Ishikawa (cell line): ENCODE results near the gene YPEL3.
A peak's percentile ranks its signal among the peaks of the same experiment; 100 is the strongest.

Source experiments
- CEBPB ChIP-seq: IDR thresholded peaks from 2 replicates; pipeline ENCODE4 v1.6.1; 2012
- CREB1 ChIP-seq: IDR thresholded peaks from 2 replicates; pipeline ENCODE4 v1.6.1; 2012; ENCODE audit warnings: low read depth
- EGR1 ChIP-seq: IDR thresholded peaks from 2 replicates; pipeline ENCODE4 v1.6.1; 2012
- EP300 ChIP-seq: IDR thresholded peaks from 2 replicates; pipeline ENCODE4 v1.6.1; 2012; ENCODE audit warnings: borderline replicate concordance
- FOXM1 ChIP-seq: IDR thresholded peaks from 2 replicates; pipeline ENCODE4 v1.6.1; 2012; ENCODE audit warnings: low read depth, borderline replicate concordance
- MAX ChIP-seq: IDR thresholded peaks from 2 replicates; pipeline ENCODE4 v1.6.1; 2012
- NFIC ChIP-seq: IDR thresholded peaks from 2 replicates; pipeline ENCODE4 v1.6.1; 2012
- RAD21 ChIP-seq: IDR thresholded peaks from 2 replicates; pipeline ENCODE4 v1.6.1; 2012; ENCODE audit warnings: low read depth
- REST ChIP-seq: IDR thresholded peaks from 2 replicates; pipeline ENCODE4 v1.6.1; 2012; ENCODE audit warnings: low read depth, mild to moderate bottlenecking
- TAF1 ChIP-seq: IDR thresholded peaks from 2 replicates; pipeline ENCODE4 v1.6.1; 2012; ENCODE audit warnings: low read depth, mild to moderate bottlenecking
- TCF12 ChIP-seq: IDR thresholded peaks from 2 replicates; pipeline ENCODE4 v1.6.1; 2012; ENCODE audit warnings: low read depth
- TEAD4 ChIP-seq: IDR thresholded peaks from 2 replicates; pipeline ENCODE4 v1.6.1; 2012
- YY1 ChIP-seq: IDR thresholded peaks from 2 replicates; pipeline ENCODE4 v1.6.1; 2012; ENCODE audit warnings: low read depth
- ZBTB7A ChIP-seq: IDR thresholded peaks from 2 replicates; pipeline ENCODE4 v1.6.1; 2012; ENCODE audit warnings: low read depth
- TF ChIP-seq, protein P1 (sequence below): IDR thresholded peaks from 2 replicates; pipeline ENCODE4 v1.6.1; 2012

YPEL3 gene

DNA sequence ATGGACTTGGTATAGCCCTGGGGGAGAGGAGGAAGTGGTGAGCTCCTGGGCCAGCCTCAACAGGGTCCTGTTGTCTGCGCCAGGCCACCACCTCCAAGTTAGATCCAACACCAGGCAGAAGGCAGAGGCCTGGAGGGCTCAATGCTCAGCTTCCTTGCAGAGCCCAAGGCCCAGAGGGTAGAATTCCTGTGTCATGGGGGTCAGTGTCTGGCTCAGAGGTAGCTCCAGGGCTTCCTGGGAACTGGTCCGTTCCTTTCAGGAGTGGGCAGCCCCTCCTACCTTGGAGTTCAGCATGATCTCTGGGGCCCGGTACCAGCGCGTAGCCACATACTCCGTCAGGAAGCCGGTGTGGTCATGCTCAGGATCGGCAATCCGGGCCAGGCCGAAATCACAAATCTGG lies 21.8 kb upstream of the YPEL3 start:
- TF ChIP-seq EGR1, result no peak
- no peak for TF ChIP-seq MAX
- TF ChIP-seq EP300, result no peak
- TF ChIP-seq ZBTB7A, result no peak
- TF ChIP-seq TCF12, result no peak
- no peak for TF ChIP-seq TEAD4
- no peak for TF ChIP-seq CREB1
- TF ChIP-seq NFIC, result no peak
- TF ChIP-seq FOXM1, result no peak
- no peak for TF ChIP-seq TAF1
- TF ChIP-seq, protein P1, sequence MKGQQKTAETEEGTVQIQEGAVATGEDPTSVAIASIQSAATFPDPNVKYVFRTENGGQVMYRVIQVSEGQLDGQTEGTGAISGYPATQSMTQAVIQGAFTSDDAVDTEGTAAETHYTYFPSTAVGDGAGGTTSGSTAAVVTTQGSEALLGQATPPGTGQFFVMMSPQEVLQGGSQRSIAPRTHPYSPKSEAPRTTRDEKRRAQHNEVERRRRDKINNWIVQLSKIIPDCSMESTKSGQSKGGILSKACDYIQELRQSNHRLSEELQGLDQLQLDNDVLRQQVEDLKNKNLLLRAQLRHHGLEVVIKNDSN, result no peak
- TF ChIP-seq RAD21, result no peak
- TF ChIP-seq REST, result no peak

GRCh38 chr16:30116291-30117207 lies 20.5 kb upstream of the YPEL3 start:
- TF ChIP-seq FOXM1 (no peak), ZBTB7A (no peak), EP300 (no peak), TAF1 (no peak), EGR1 (no peak), MAX (no peak), REST (no peak), NFIC (no peak), CREB1 (no peak), CEBPB (no peak), RAD21 (no peak), YY1 (no peak), TEAD4 (no peak), TCF12 (no peak)
- TF ChIP-seq, protein P1, result no peak

GRCh38 chr16:30115238-30115637 lies 19.2 kb upstream of the YPEL3 start:
- TF ChIP-seq TEAD4, result no peak
- 0 out of 2 replicates have a peak, but pooled peaks have one; percentile 36 for TF ChIP-seq MAX
- TF ChIP-seq YY1, result no peak
- no peak for TF ChIP-seq NFIC
- TF ChIP-seq EP300, result no peak
- TF ChIP-seq TAF1, result no peak
- TF ChIP-seq CREB1, result no peak
- TF ChIP-seq ZBTB7A, result no peak
- peak; percentile 76 for TF ChIP-seq TCF12
- no peak for TF ChIP-seq FOXM1
- TF ChIP-seq RAD21, result no peak
- TF ChIP-seq, protein P1, result no peak
- TF ChIP-seq REST, result no peak
- TF ChIP-seq EGR1, result peak; percentile 29; the same call in 1 of the 2 replicates
- TF ChIP-seq CEBPB, result no peak
